ENCODE data around the gene TMEM185B. TPM values are rescaled to one million over a fixed set of nuclear protein-coding genes. Genes with fewer than 3 reads are reported as not detected.

TMEM185B gene
- total RNA-seq, 3 donors from 2014 or later, result 18.1 to 31.9 (median 26.2) TPM

DNA sequence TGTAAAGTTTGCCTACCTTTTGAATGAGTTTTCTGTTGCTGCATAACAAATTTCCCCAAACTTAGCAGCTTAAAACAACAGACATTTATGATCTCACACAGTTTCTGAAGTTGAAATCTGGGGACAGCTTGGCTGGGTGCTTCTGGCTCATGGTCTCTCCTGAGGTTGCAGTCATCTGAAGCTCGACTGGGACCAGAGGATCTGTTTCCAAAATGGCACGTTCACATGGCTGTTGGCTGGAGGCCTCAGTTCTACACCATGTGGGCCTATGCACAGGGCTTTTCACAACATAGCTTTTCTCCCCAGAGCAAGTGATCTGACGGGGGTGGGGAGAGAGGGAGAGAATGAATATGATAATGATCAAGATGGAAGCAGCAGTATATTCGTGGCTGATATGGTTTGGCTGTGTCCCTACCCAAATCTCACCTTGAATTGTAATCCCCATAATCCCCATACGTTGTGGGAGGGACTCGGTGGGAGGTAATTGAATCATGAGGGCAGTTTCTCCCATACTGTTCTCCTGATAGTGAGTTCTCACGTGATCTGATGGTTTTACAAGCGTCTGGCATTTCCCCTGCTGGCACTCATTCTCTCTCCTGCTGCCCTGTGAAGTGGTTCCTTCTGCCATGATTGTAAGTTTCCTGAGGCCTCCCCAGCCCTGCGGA, 32.9 kb upstream of the TMEM185B start:
- Histone ChIP-seq H3K36me3 (no peaks in the 10 kb centered on the region), H3K4me1 (peaks cover 0 to 5% of the 10 kb centered on the region in 2 donors), H3K27ac (no peak overlapping the region), H3K9me3 (peaks cover 0 to 6% of the 10 kb centered on the region in 2 donors), H3K4me3 (no peak overlapping the region), H3K27me3 (no peaks in the 10 kb centered on the region)
- intact Hi-C loops (cut with DNase I; ENCODE audit: low total_unique reads), result no loop called here
- DNase-seq (ENCODE audit: low spot score in 2 of 2), result no peak
- TF ChIP-seq CTCF (IDR thresholded peaks at IDR 0.05), result no peak
- TF ChIP-seq POLR2A (IDR thresholded peaks at IDR 0.05), result no peak
- TF ChIP-seq POLR2AphosphoS5 (IDR thresholded peaks at IDR 0.05), result no peak

- H3K27me3 ChIP-seq, result no peaks in the 10 kb centered on the region
- no peaks in the 10 kb centered on the region for H3K36me3 ChIP-seq
- H3K4me3 ChIP-seq, result no peak overlapping the region
- intact Hi-C loops (cut with DNase I; ENCODE audit: low total_unique reads), result no loop called here
- DNase-seq (ENCODE audit: low spot score in 2 of 2), result no peak
- H3K4me1 ChIP-seq, result peaks cover 0 to 5% of the 10 kb centered on the region in 2 donors
- TF ChIP-seq POLR2A (IDR thresholded peaks at IDR 0.05) (no peak), CTCF (IDR thresholded peaks at IDR 0.05) (no peak), POLR2AphosphoS5 (IDR thresholded peaks at IDR 0.05) (no peak)
- H3K9me3 ChIP-seq, result no peaks in the 10 kb centered on the region
- H3K27ac ChIP-seq, result no peak overlapping the region
Measured at GRCh38 chr2:120255071-120255470, 31.9 kb upstream of the TMEM185B start.

DNA sequence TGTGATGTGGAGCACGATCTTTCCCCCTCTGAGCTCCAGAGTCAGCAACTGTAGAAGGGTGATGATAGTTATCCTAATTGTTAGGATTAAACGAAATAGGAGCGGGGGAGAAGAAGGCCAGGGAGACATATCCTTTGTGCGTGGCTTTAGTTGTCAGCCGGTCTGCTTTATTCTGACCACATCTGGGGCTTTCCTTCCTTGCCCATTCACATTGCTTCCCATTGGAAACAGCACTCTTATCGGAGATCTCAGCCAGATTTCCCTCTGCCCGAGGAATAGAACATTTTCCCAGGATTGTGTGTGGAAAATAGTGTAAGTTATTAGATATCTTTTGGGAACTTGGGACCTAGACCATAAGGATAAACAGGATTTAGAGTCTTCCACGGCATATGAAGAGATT, 31.0 kb upstream of the TMEM185B start:
- H3K27me3 ChIP-seq, result no peaks in the 10 kb centered on the region
- no peak for DNase-seq (ENCODE audit: low spot score in 2 of 2)
- peaks cover 0 to 5% of the 10 kb centered on the region in 2 donors for H3K4me1 ChIP-seq

DNA sequence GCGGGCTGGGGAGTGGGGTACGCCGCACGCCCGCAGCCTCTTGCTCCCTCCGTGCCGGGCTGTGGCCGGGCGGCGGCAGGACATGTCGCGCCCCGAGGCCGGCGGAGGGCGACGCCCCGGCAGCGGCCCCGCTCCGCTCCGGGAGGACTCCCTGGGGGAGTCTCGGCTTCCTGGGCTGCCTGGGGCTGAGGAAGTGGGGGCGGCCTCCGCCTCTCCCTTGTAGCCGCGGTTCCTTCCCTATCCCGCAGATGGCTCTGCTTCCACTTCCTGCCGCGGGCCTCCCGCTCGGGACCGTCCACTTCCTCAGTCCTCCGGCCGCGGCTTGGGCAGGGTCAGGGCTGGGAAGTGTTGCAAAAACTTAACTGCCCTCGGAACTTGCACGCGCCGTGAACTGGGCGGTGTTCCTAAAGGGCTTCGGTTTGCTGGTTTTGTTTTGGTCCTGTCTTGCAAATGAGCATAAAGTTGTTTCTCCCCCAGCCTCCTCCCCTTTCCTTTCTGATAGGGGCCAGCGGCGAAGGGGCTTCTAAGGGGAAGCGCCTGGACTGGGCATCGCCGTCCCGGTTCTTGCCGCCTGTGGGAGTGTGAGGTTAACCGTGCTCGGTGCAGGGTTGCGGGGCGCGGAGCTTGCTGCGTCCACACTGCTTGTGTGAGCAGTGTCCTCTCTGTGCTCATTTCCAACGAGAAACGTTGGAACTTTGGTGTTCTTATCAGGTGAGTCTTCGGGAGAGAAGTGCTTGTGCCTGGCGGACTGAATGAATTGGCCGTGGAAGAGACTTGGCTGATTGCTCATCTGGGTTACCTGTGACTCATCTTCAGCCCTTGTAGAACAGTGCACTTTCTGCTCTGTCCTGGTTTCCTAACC, 30.1 kb upstream of the TMEM185B start:
- Histone ChIP-seq H3K4me1 (peaks cover 0 to 5% of the 10 kb centered on the region in 2 donors), H3K4me3 (peak overlapping the region; percentile 79 to 95 (median 86)), H3K27me3 (no peaks in the 10 kb centered on the region), H3K27ac (peak overlapping the region; percentile 83 to 94), H3K36me3 (no peaks in the 10 kb centered on the region), H3K9me3 (no peaks in the 10 kb centered on the region)
- peak; percentile 55 to 79 for DNase-seq (ENCODE audit: low spot score in 2 of 2)
- TF ChIP-seq POLR2AphosphoS5 (IDR thresholded peaks at IDR 0.05), result peak; percentile 24 to 55 (median 27)
- no peak for TF ChIP-seq POLR2A (IDR thresholded peaks at IDR 0.05)
- peak in 2 of 3 donors; percentile 34 to 35 for TF ChIP-seq CTCF (IDR thresholded peaks at IDR 0.05)
- intact Hi-C loops (cut with DNase I; ENCODE audit: low total_unique reads), result no loop called here

More for the DNA sequence above, 31.0 kb upstream of the TMEM185B start:
- Histone ChIP-seq H3K9me3 (no peaks in the 10 kb centered on the region), H3K27ac (peak overlapping the region in 1 of 2 donors; percentile 94), H3K36me3 (no peaks in the 10 kb centered on the region), H3K4me3 (peak overlapping the region; percentile 79 to 95 (median 86))
- intact Hi-C loops (cut with DNase I; ENCODE audit: low total_unique reads), result no loop called here
- TF ChIP-seq CTCF (IDR thresholded peaks at IDR 0.05) (no peak), POLR2AphosphoS5 (IDR thresholded peaks at IDR 0.05) (no peak), POLR2A (IDR thresholded peaks at IDR 0.05) (no peak)
